H1 (cell line): ENCODE results near the gene ELP5. TPM values are rescaled to one million over a fixed set of nuclear protein-coding genes. Genes with fewer than 3 reads are reported as not detected.

Experiments used
- CTCF ChIA-PET: fragments of 300-600 bp; sonication (Branson Sonifier 250); formaldehyde crosslinking; loops from one replicate; lab custom pipeline; 2021; ENCODE audit not compliant: partially characterized antibody; lab: Charles Lee
- POLR2A ChIA-PET: fragments of 300-600 bp; sonication (Branson Sonifier 250); formaldehyde crosslinking; loops from one replicate; lab custom pipeline; 2021; ENCODE audit warnings: inconsistent platforms; ENCODE audit not compliant: partially characterized antibody; lab: Charles Lee
- DNase-seq, 2 experiments: peaks; one replicate each; pipeline versions ENCODE4 v3.0.0 to v3.0.0-alpha.2; 2010 to 2022; ENCODE audit warnings: low spot score in 2 of 2, low read depth in 1 of 2, mixed read lengths in 1 of 2
- FAIRE-seq: peaks from 2 replicates; lab custom pipeline; 2011; peaks lifted over from hg19 to GRCh38; lab: Jason Lieb, UNC
- H2AFZ ChIP-seq: 2 replicates; pipeline ENCODE4 v1.8.1; 2012; ENCODE audit warnings: low read length, inconsistent platforms
- H2AK5ac ChIP-seq: 2 replicates; pipeline ENCODE4 v1.6.1; 2013; ENCODE audit warnings: low read depth, low read length
- H2BK120ac ChIP-seq: replicated peaks from 2 replicates; pipeline ENCODE3; 2013; ENCODE audit warnings: low read depth, low read length, inconsistent platforms
- H2BK12ac ChIP-seq: 2 replicates; pipeline ENCODE4 v1.6.1; 2013; ENCODE audit warnings: low read depth, low read length
- H2BK15ac ChIP-seq: 2 replicates; pipeline ENCODE4 v1.6.1; 2013; ENCODE audit warnings: low read length
- H2BK20ac ChIP-seq: 2 replicates; pipeline ENCODE4 v1.6.1; 2013; ENCODE audit warnings: low read length
- H2BK5ac ChIP-seq: 2 replicates; pipeline ENCODE4 v1.6.1; 2013; ENCODE audit warnings: low read depth, low read length
- H3K14ac ChIP-seq: 2 replicates; pipeline ENCODE4 v1.6.1; 2013; ENCODE audit warnings: inconsistent platforms; ENCODE audit not compliant: insufficient read length
- H3K18ac ChIP-seq: 2 replicates; pipeline ENCODE4 v1.6.1; 2013; ENCODE audit warnings: low read length; ENCODE audit errors: extremely low read depth
- H3K23ac ChIP-seq: 2 replicates; pipeline ENCODE4 v1.6.1; 2013; ENCODE audit warnings: inconsistent platforms; ENCODE audit not compliant: insufficient read length
- H3K23me2 ChIP-seq: 2 replicates; pipeline ENCODE4 v1.6.1; 2013; ENCODE audit warnings: low read depth, low read length
- H3K27ac ChIP-seq: 2 replicates; pipeline ENCODE4 v1.6.1; 2011; ENCODE audit warnings: low read depth, low read length, inconsistent platforms
- H3K27me3 ChIP-seq, 4 experiments: replicated peaks in 1 of 4; 1 replicate in 1 of 4; 2 replicates in 3 of 4; pipeline versions ENCODE4 v1.6.1 to v1.8.1; 2011 to 2013; ENCODE audit warnings: low read length in 3 of 4, mild to moderate bottlenecking in 3 of 4, inconsistent platforms in 2 of 4, mixed read lengths in 2 of 4, moderate library complexity in 1 of 4; ENCODE audit not compliant: control insufficient read depth in 3 of 4, insufficient read depth in 3 of 4; ENCODE audit errors: extremely low read depth in 1 of 4
- H3K36me3 ChIP-seq, 4 experiments: 2 replicates each; pipeline versions ENCODE4 v1.6.1 to v1.8.1; 2011 to 2013; ENCODE audit warnings: mild to moderate bottlenecking in 4 of 4, low read length in 3 of 4, moderate library complexity in 2 of 4, control low read depth in 1 of 4, inconsistent platforms in 1 of 4; ENCODE audit not compliant: insufficient read depth in 4 of 4, control insufficient read depth in 2 of 4
- H3K4ac ChIP-seq: replicated peaks from 2 replicates; pipeline ENCODE3; 2013; ENCODE audit warnings: low read length, low read depth, mixed read lengths, inconsistent platforms; ENCODE audit not compliant: insufficient read length
- H3K4me1 ChIP-seq, 4 experiments: replicated peaks in 1 of 4; 1 replicate in 1 of 4; 2 replicates in 3 of 4; pipeline versions ENCODE4 v1.6.1 to v1.8.1; 2011 to 2013; ENCODE audit warnings: low read length in 3 of 4, inconsistent platforms in 2 of 4, mixed read lengths in 1 of 4; ENCODE audit not compliant: insufficient read depth in 4 of 4, control insufficient read depth in 3 of 4
- H3K4me2 ChIP-seq, 2 experiments: 2 replicates each; pipeline versions ENCODE4 v1.6.1 to v1.8.1; 2011 to 2013; ENCODE audit warnings: low read depth in 2 of 2, low read length in 2 of 2, control low read depth in 1 of 2, inconsistent platforms in 1 of 2, mild to moderate bottlenecking in 1 of 2; ENCODE audit not compliant: insufficient read depth in 1 of 2
- H3K4me3 ChIP-seq, 4 experiments: fragments of 200-600, 300-600 bp in 1 of 4; sonication (generic), shearing (Covaris generic), sonication (Bioruptor Twin) in 1 of 4; 2 replicates each; pipeline versions ENCODE4 v1.5.1 to v1.8.1; 2011 to 2016; ENCODE audit warnings: low read length in 4 of 4, low read depth in 3 of 4, control low read depth in 2 of 4, inconsistent platforms in 2 of 4, mild to moderate bottlenecking in 2 of 4, mixed read lengths in 1 of 4, moderate library complexity in 1 of 4; ENCODE audit not compliant: insufficient read depth in 2 of 4; ENCODE audit errors: extremely low read depth in 1 of 4
- H3K56ac ChIP-seq: replicated peaks from 2 replicates; pipeline ENCODE3; 2013; ENCODE audit warnings: low read depth, mild to moderate bottlenecking, mixed read lengths, low read length, inconsistent platforms; ENCODE audit not compliant: insufficient read length
- H3K79me1 ChIP-seq: 2 replicates; pipeline ENCODE4 v1.6.1; 2013; ENCODE audit warnings: low read depth, low read length, control low read depth
- H3K79me2 ChIP-seq, 2 experiments: 2 replicates each; pipeline versions ENCODE4 v1.6.1 to v1.8.1; 2012 to 2013; ENCODE audit warnings: low read length in 2 of 2, mild to moderate bottlenecking in 2 of 2, inconsistent platforms in 1 of 2; ENCODE audit not compliant: insufficient read depth in 2 of 2, control insufficient read depth in 1 of 2
- H3K9ac ChIP-seq, 4 experiments: replicated peaks in 1 of 4; 1 replicate in 1 of 4; 2 replicates in 3 of 4; pipeline versions ENCODE4 v1.6.1 to v1.8.1; 2011 to 2013; ENCODE audit warnings: low read depth in 3 of 4, low read length in 3 of 4, control low read depth in 2 of 4, mild to moderate bottlenecking in 2 of 4, moderate library complexity in 2 of 4, inconsistent platforms in 1 of 4; ENCODE audit errors: extremely low read depth in 1 of 4
- H3K9me3 ChIP-seq, 2 experiments: 2 replicates each; pipeline versions ENCODE4 v1.6.1 to v1.8.1; 2012 to 2013; ENCODE audit warnings: mild to moderate bottlenecking in 2 of 2, moderate library complexity in 2 of 2, control low read depth in 1 of 2, inconsistent platforms in 1 of 2, low read depth in 1 of 2, low read length in 1 of 2, mixed read lengths in 1 of 2; ENCODE audit not compliant: insufficient read depth in 2 of 2
- H4K20me1 ChIP-seq, 2 experiments: replicated peaks in 1 of 2; 2 replicates each; pipeline versions ENCODE3 to v1.8.1; 2011 to 2013; ENCODE audit warnings: inconsistent platforms in 2 of 2, low read length in 2 of 2, mild to moderate bottlenecking in 1 of 2; ENCODE audit not compliant: insufficient read depth in 2 of 2, control insufficient read depth in 1 of 2
- H4K5ac ChIP-seq: 2 replicates; pipeline ENCODE4 v1.6.1; 2013; ENCODE audit warnings: low read length, low read depth, mixed read lengths, inconsistent platforms; ENCODE audit not compliant: insufficient read length
- H4K8ac ChIP-seq: 2 replicates; pipeline ENCODE4 v1.8.0; 2013; ENCODE audit warnings: mild to moderate bottlenecking, moderate library complexity, low read length, inconsistent platforms; ENCODE audit not compliant: insufficient read depth; ENCODE audit errors: extremely low read depth
- H4K91ac ChIP-seq: replicated peaks from 2 replicates; pipeline ENCODE3; 2013; ENCODE audit warnings: low read length, mixed read lengths, inconsistent platforms; ENCODE audit not compliant: insufficient read length
- E2F6 ChIP-seq: IDR thresholded peaks from 2 replicates; pipeline ENCODE4 v1.6.1; 2012; ENCODE audit warnings: inconsistent platforms
- EGR1 ChIP-seq: IDR thresholded peaks from 2 replicates; pipeline ENCODE4 v1.6.1; 2011; ENCODE audit warnings: low read depth, low read length, borderline replicate concordance
- FOSL1 ChIP-seq: IDR thresholded peaks from 2 replicates; pipeline ENCODE4 v1.6.1; 2011; ENCODE audit warnings: mild to moderate bottlenecking, low read depth, low read length, moderate library complexity; ENCODE audit not compliant: insufficient read depth
- MAFK ChIP-seq: IDR thresholded peaks from 2 replicates; pipeline ENCODE4 v1.6.1; 2012; ENCODE audit warnings: low read depth, mild to moderate bottlenecking, improper control_type of control experiment, low read length
- NANOG ChIP-seq: IDR thresholded peaks from 2 replicates; pipeline ENCODE4 v1.6.1; 2011; ENCODE audit warnings: low read length, low read depth, mild to moderate bottlenecking, inconsistent platforms; ENCODE audit not compliant: insufficient read depth, poor library complexity, severe bottlenecking
- SAP30 ChIP-seq: fragments of 300-600 bp; sonication (generic); IDR thresholded peaks from 2 replicates; pipeline ENCODE4 v1.7.1; 2012; ENCODE audit warnings: low read length, moderate library complexity, mild to moderate bottlenecking, inconsistent platforms; ENCODE audit not compliant: insufficient read depth, insufficient replicate concordance
- SIX5 ChIP-seq: IDR thresholded peaks from 2 replicates; pipeline ENCODE4 v1.6.1; 2011; ENCODE audit warnings: mild to moderate bottlenecking, low read depth, low read length
- SRF ChIP-seq: IDR thresholded peaks from 2 replicates; pipeline ENCODE4 v1.6.1; 2011; ENCODE audit warnings: mild to moderate bottlenecking, low read depth, low read length, moderate library complexity
- ZNF274 ChIP-seq: IDR thresholded peaks from 2 replicates; pipeline ENCODE4 v1.7.0; 2012; ENCODE audit warnings: low read length, borderline replicate concordance; ENCODE audit errors: extremely low read depth
- WGBS, 2 experiments: shearing (Covaris generic) in 1 of 2; methylation state at CpG; one replicate each; pipeline versions ENCODE4 v1.1.6 to v1.1.7; 2013 to 2015; ENCODE audit warnings: low lambda C conversion rate in 2 of 2, mixed read lengths in 2 of 2, inconsistent platforms in 1 of 2, low coverage in 1 of 2, missing lambda C conversion rate in 1 of 2; ENCODE audit not compliant: insufficient replicate concordance in 2 of 2, insufficient coverage in 1 of 2, insufficient read length in 1 of 2; ENCODE audit errors: extremely low coverage in 1 of 2, missing lambda C conversion rate in 1 of 2; 5-methylcytosine and 5-hydroxymethylcytosine counted together
- polyA plus RNA-seq, 7 experiments: library from polyadenylated mRNA; depleted of rRNA in 3 of 7; stranded (reverse) in 5 of 7; unstranded in 2 of 7; fragments of >200 nt in 5 of 7; fragments of 200-250 nt in 2 of 7; gene quantifications; 1 replicate in 5 of 7; 2 replicates in 1 of 7; 4 replicates in 1 of 7; pipeline versions ENCODE4 v1.2.1 to v1.2.3, GENCODE V29; 2011 to 2013; ENCODE audit warnings: missing spikeins in 2 of 7, mixed read lengths in 2 of 7
- total RNA-seq: library from RNA; stranded (reverse); fragmentation: NEBNext Ultra II Directional; extraction: Animal tissue kit (Norgen Biotek cat#: 25700); gene quantifications from 2 replicates; pipeline ENCODE4 v1.2.1, GENCODE V29; 2021
- TF ChIP-seq, protein P1 (sequence below): IDR thresholded peaks from 2 replicates; pipeline ENCODE4 v1.6.1; 2012; ENCODE audit warnings: low read length, inconsistent platforms

Gene ELP5
- total and polyA plus RNA-seq, 2 of the 8 experiments (the other 6 are each of a cell fraction or from before 2014, with no cell fraction given), result 75.4 to 107 TPM

GRCh38 chr17:7213895-7214299 lies 38.1 kb upstream of the ELP5 start:
- Histone ChIP-seq H3K4me2 (peak overlapping the region; percentile 69 to 87), H2BK20ac (no peak overlapping the region), H2AFZ (no peak overlapping the region), H3K4me1 (peaks cover 9 to 50% (median 29%) of the 10 kb centered on the region in 4 experiments), H2BK120ac (no peak overlapping the region), H4K20me1 (no peaks in the 10 kb centered on the region), H3K23ac (no peak overlapping the region), H3K36me3 (no peaks in the 10 kb centered on the region), H3K23me2 (peaks cover 26% of the 10 kb centered on the region; the same call in 1 of the 2 replicates), H2AK5ac (no peak overlapping the region), H4K5ac (no peak overlapping the region), H2BK15ac (no peak overlapping the region), H3K9me3 (no peaks in the 10 kb centered on the region), H2BK12ac (0 out of 2 replicates have a peak overlapping the region, but pooled peaks have one; percentile 50), H3K18ac (no peak overlapping the region; the same call in 1 of the 2 replicates), H3K27me3 (no peaks in the 10 kb centered on the region), H3K27ac (peak overlapping the region; percentile 86), H3K79me1 (peaks cover 6% of the 10 kb centered on the region; the same call in 1 of the 2 replicates), H3K56ac (no peak overlapping the region), H2BK5ac (peak overlapping the region; percentile 52; the same call in 1 of the 2 replicates), H3K14ac (no peak overlapping the region), H4K91ac (no peak overlapping the region), H3K4ac (no peak overlapping the region), H4K8ac (no peak overlapping the region), H3K4me3 (peak overlapping the region; percentile 26 to 68 (median 46); a peak in 6 of 8 replicates), H3K79me2 (peaks cover 0 to 49% of the 10 kb centered on the region in 2 experiments; a peak in 2 of 4 replicates), H3K9ac (peak overlapping the region in 2 of 4 experiments; percentile 66 to 71; a peak in 4 of 7 replicates)
- CTCF ChIA-PET, result interaction anchor here (0.6 to 2.1 kb wide), 13 partner anchors 11 to 172 kb away, joined by 3 to 16 read pairs (median 3); partner anchors contain the start of genes DVL2, GABARAP, PHF23 and SLC16A11
- 1% methylated on average over 15 of the region's 15 CpGs; no CpG with 5 or more reads in 1 of the 2 experiments for WGBS, 2 experiments
- DNase-seq (peak; percentile 92 to 95), FAIRE-seq (peak; percentile 99)
- POLR2A ChIA-PET, result interaction anchor here (0.7 to 3.7 kb wide), 21 partner anchors 8 to 190 kb away, joined by 3 to 22 read pairs (median 4); partner anchors contain the start of genes CLDN7, CTDNEP1, DVL2 and ELP5
- TF ChIP-seq SAP30 (peak; percentile 39), NANOG (peak; percentile 91), EGR1 (no peak), FOSL1 (no peak), ZNF274 (no peak), SIX5 (no peak), E2F6 (peak; percentile 88), SRF (peak; percentile 21; the same call in 1 of the 2 replicates), MAFK (no peak)
- TF ChIP-seq, protein P1, sequence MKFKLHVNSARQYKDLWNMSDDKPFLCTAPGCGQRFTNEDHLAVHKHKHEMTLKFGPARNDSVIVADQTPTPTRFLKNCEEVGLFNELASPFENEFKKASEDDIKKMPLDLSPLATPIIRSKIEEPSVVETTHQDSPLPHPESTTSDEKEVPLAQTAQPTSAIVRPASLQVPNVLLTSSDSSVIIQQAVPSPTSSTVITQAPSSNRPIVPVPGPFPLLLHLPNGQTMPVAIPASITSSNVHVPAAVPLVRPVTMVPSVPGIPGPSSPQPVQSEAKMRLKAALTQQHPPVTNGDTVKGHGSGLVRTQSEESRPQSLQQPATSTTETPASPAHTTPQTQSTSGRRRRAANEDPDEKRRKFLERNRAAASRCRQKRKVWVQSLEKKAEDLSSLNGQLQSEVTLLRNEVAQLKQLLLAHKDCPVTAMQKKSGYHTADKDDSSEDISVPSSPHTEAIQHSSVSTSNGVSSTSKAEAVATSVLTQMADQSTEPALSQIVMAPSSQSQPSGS, result peak; percentile 86; the same call in 1 of the 2 replicates
